Esophagus squamous epithelium (tissue), 5 donors: Measurements from ENCODE around the gene PCSK6. TPM values are rescaled to one million over a fixed set of nuclear protein-coding genes. Genes with fewer than 3 reads are reported as not detected.

Source experiments
- DNase-seq: peaks from one replicate; lab custom pipeline; 2025; lab: John Stamatoyannopoulos, UW
- H3K27ac ChIP-seq, 4 donors: fragments of 200-600 bp; sonication (generic); one replicate each; pipeline ENCODE4 v1.5.1; 2016 to 2019; ENCODE audit warnings: mild to moderate bottlenecking in 1 of 4
- H3K27me3 ChIP-seq, 4 donors: fragments of 200-600 bp; sonication (generic); 1 replicate in 3 of 4; 2 replicates in 1 of 4; pipeline versions ENCODE4 v1.5.1 to v1.6.0; 2017 to 2021; ENCODE audit warnings: antibody characterized with exemption in 1 of 4
- H3K36me3 ChIP-seq, 3 donors: fragments of 200-600 bp; sonication (generic); one replicate each; pipeline ENCODE4 v1.5.1; 2016 to 2019
- H3K4me1 ChIP-seq, 3 donors: fragments of 200-600 bp; sonication (generic); one replicate each; pipeline ENCODE4 v1.5.1; 2017 to 2019
- H3K4me3 ChIP-seq, 4 donors: fragments of 200-600 bp; sonication (generic); 1 replicate in 3 of 4; 2 replicates in 1 of 4; pipeline ENCODE4 v1.5.1; 2016 to 2019; ENCODE audit warnings: mild to moderate bottlenecking in 2 of 4, moderate library complexity in 1 of 4
- H3K9me3 ChIP-seq, 3 donors: fragments of 200-600 bp; sonication (generic); one replicate each; pipeline ENCODE4 v1.5.1; 2016 to 2019
- POLR2A ChIP-seq, 4 donors: fragments of 450-650 bp; IDR thresholded peaks; one replicate each; pipeline ENCODE4 v1.6.1; 2017; ENCODE audit warnings: antibody characterized with exemption in 4 of 4, mild to moderate bottlenecking in 4 of 4, moderate library complexity in 3 of 4
- WGBS, 2 donors: methylation state at CpG; one replicate each; pipeline ENCODE4 v1.1.5; 2018; 5-methylcytosine and 5-hydroxymethylcytosine counted together
- intact Hi-C: fragments of 100-400 bp; cut with DNase I; formaldehyde crosslinking; loops from one replicate; pipeline ENCODE4 v1.15.0; 2022
- total RNA-seq, 4 donors: library from RNA; depleted of rRNA; stranded (reverse); fragments of >200 nt; gene quantifications; one replicate each; pipeline ENCODE4 v1.1.0, GENCODE V29; 2016
- TF ChIP-seq, protein P1 (sequence below), 6 experiments: fragments of 450-650 bp in 4 of 6; fragments of 200-600 bp in 2 of 6; sonication (generic) in 2 of 6; IDR thresholded peaks; one replicate each; pipeline ENCODE4 v1.5.1; 2016 to 2019; ENCODE audit warnings: antibody characterized with exemption in 6 of 6, mild to moderate bottlenecking in 4 of 6, moderate library complexity in 4 of 6
- donor health status: DM: yes; HTN: yes; CAD: no.

Gene PCSK6
- total RNA-seq, 4 donors from 2014 or later, result 5.1 to 13.8 (median 9.2) TPM

DNA sequence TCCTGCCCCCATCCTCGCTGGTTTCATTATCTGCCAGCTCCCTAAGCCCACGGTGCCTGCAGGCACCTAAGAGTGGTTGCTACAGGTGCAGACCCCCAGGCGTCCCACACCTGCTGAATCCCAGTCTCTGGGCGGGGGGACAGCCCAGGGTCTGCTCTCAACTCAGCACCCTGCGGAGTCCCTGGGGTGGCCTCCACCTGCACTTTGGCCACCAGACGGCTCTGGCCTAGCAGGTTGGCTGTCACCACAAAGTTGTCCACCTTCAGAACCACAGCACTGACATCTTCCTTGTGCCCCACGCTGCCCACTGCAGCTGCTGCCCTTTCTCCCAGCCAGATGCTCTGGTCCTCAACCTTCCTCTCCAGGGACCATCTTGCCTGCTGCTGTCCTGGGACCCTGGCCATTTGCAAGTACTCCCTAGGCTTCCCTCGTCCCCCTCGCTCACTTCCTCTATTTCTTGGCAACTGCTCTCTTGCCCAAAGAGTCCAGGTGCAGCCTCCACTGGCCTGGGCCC lies 159.6 kb downstream of the PCSK6 start:
- H3K27ac ChIP-seq, result no peak overlapping the region
- DNase-seq, result no peak
- no peaks in the 10 kb centered on the region for H3K4me1 ChIP-seq
- 87 to 91% methylated on average over 7 to 8 of the region's 9 CpGs for WGBS, 2 donors
- no peaks in the 10 kb centered on the region for H3K36me3 ChIP-seq
- TF ChIP-seq, protein P1, sequence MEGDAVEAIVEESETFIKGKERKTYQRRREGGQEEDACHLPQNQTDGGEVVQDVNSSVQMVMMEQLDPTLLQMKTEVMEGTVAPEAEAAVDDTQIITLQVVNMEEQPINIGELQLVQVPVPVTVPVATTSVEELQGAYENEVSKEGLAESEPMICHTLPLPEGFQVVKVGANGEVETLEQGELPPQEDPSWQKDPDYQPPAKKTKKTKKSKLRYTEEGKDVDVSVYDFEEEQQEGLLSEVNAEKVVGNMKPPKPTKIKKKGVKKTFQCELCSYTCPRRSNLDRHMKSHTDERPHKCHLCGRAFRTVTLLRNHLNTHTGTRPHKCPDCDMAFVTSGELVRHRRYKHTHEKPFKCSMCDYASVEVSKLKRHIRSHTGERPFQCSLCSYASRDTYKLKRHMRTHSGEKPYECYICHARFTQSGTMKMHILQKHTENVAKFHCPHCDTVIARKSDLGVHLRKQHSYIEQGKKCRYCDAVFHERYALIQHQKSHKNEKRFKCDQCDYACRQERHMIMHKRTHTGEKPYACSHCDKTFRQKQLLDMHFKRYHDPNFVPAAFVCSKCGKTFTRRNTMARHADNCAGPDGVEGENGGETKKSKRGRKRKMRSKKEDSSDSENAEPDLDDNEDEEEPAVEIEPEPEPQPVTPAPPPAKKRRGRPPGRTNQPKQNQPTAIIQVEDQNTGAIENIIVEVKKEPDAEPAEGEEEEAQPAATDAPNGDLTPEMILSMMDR (IDR thresholded peaks at IDR 0.05), result no peak
- TF ChIP-seq POLR2A (IDR thresholded peaks at IDR 0.05), result no peak
- H3K9me3 ChIP-seq, result no peaks in the 10 kb centered on the region
- intact Hi-C loops, result no loop called here
- no peak overlapping the region for H3K4me3 ChIP-seq
- peaks cover 0 to 25% (median 0%) of the 10 kb centered on the region in 4 donors for H3K27me3 ChIP-seq

DNA sequence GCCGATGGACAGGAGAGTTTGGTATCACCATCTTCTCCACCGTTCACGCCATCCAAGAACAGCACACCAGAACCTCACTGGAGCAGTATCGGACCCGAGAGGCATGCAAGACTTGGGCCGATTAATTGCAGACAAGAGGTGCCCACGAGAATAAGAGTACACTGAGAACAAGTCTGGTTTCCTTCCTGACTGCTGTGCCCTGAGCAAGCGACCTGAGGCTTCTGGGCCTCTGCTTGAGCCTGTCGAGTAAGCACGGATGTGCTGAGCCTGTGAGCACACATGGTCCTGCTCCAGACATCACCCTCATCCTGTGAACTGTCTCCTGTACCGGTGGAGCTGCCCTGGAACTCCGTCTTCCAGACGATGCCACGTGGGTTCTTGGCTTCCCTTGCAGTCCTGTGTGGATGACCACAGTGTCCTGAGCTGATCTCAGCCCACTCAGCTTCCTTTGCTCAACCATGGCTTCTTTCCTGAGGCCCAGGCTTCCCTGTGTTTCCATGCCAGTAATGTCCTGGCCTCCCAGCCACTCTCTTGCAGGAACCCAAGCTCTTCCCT lies 160.1 kb downstream of the PCSK6 start:
- H3K4me1 ChIP-seq, result no peaks in the 10 kb centered on the region
- intact Hi-C loops, result no loop called here
- WGBS, 2 donors, result 69 to 82% methylated on average over 7 to 10 of the region's 14 CpGs
- no peaks in the 10 kb centered on the region for H3K36me3 ChIP-seq
- H3K27me3 ChIP-seq, result peaks cover 0 to 25% (median 0%) of the 10 kb centered on the region in 4 donors
- no peaks in the 10 kb centered on the region for H3K9me3 ChIP-seq
- H3K4me3 ChIP-seq, result no peak overlapping the region
- no peak for DNase-seq
- no peak overlapping the region for H3K27ac ChIP-seq
- no peak for TF ChIP-seq POLR2A (IDR thresholded peaks at IDR 0.05)
- TF ChIP-seq, protein P1 (IDR thresholded peaks at IDR 0.05), result no peak

DNA sequence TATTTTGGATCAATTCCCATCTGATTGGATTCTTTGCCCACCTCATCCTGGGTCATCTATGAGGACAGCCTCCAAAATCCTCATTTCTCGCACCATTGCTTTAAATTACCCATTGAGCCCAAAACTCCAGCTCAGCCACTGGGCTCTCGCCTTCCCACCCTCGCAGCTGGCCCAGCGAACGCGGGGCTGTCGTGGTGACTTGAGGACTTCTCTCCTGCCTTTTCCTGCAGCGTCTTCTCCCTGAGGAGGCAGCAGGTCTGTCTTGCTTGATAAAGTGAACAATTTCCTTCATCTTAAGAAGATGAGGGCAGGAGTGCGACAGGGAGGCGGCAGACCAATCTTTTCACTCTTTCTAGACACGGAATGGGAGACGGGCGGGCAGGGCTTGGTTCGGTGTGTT lies 161.5 kb downstream of the PCSK6 start:
- WGBS, 2 donors, result 87 to 90% methylated on average over 10 to 14 of the region's 14 CpGs
- no peaks in the 10 kb centered on the region for H3K36me3 ChIP-seq
- intact Hi-C loops, result no loop called here
- no peaks in the 10 kb centered on the region for H3K4me1 ChIP-seq
- H3K4me3 ChIP-seq, result no peak overlapping the region
- peaks cover 0 to 25% (median 0%) of the 10 kb centered on the region in 4 donors for H3K27me3 ChIP-seq
- DNase-seq, result no peak
- no peaks in the 10 kb centered on the region for H3K9me3 ChIP-seq
- TF ChIP-seq, protein P1 (IDR thresholded peaks at IDR 0.05), result no peak
- no peak for TF ChIP-seq POLR2A (IDR thresholded peaks at IDR 0.05)
- H3K27ac ChIP-seq, result no peak overlapping the region

DNA sequence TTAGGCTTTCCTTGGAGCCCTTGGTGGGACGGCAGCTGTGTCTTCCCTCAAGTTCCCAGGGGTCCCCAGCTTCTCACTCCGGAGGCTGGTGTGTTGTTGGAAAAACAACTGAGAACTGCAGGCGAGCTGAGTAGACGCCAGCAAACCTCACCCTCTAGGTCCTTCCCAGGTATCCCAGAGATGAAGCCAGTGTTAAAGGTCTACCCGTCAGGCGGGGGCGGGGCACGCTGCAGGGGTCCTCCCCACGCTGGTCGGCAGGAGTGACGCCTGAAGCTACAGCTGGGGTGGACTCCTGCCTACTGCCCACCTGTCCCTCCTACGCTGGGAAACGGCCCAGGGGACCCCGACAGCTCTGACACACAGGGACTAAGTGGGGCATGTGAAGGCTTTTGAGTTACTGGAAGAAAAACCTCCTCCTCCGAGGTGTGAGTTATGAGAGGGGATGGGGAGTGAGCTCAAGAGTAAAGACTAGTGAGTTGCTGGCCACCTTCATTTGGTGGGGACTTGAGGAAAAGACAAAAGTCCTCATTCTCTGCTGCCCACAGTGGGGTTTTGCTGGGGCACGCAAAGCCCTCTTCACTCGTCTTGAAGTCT lies 162.3 kb downstream of the PCSK6 start:
- no peak overlapping the region for H3K27ac ChIP-seq
- H3K36me3 ChIP-seq, result no peaks in the 10 kb centered on the region
- TF ChIP-seq POLR2A (IDR thresholded peaks at IDR 0.05), result no peak
- TF ChIP-seq, protein P1 (IDR thresholded peaks at IDR 0.05), result no peak
- intact Hi-C loops, result no loop called here
- H3K4me1 ChIP-seq, result no peaks in the 10 kb centered on the region
- H3K27me3 ChIP-seq, result peaks cover 0 to 25% (median 0%) of the 10 kb centered on the region in 4 donors
- WGBS, 2 donors, result 63 to 80% methylated on average over 2 to 9 of the region's 17 CpGs
- no peak for DNase-seq
- H3K4me3 ChIP-seq, result no peak overlapping the region
- no peaks in the 10 kb centered on the region for H3K9me3 ChIP-seq

DNA sequence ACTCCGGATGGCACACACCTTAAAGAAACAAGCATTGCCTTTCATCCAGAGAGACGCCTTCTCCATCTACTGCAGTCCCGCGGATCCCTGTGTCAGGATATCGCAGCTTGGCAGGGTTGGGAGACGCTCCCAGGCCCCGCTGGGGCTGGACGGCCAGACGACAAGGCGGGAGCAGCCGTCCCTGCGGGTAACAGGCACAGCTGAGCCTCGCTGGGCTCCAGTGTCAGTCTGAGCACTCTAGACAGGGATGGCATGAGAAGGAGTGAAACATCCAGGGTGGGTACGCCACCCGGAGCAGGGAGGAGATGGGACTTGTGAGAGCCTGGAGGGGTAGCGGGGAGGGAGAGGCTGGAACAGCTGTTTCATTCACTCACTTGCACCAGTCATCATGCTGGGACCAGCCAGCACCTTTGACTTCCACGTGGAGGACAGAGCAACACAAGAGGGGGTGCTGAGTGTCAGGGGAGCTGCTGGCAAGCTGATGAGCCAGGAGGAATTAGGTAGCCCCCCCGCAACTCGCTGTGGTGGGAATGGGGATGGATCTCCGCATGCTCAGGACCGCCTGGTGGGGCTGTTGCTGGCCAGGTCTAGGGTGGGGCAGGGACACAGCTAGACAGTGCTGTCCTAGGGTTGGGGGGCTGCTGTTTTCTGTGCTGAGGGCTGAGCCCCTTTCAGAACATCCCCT lies 162.9 kb downstream of the PCSK6 start:
- peaks cover 0 to 26% (median 0%) of the 10 kb centered on the region in 4 donors for H3K27me3 ChIP-seq
- no peak for DNase-seq
- TF ChIP-seq, protein P1 (IDR thresholded peaks at IDR 0.05), result no peak
- TF ChIP-seq POLR2A (IDR thresholded peaks at IDR 0.05), result no peak
- no peak overlapping the region for H3K27ac ChIP-seq
- intact Hi-C loops, result no loop called here
- no peak overlapping the region for H3K4me3 ChIP-seq
- 73 to 88% methylated on average over 3 to 15 of the region's 21 CpGs for WGBS, 2 donors
- H3K9me3 ChIP-seq, result no peaks in the 10 kb centered on the region
- no peaks in the 10 kb centered on the region for H3K36me3 ChIP-seq
- H3K4me1 ChIP-seq, result no peaks in the 10 kb centered on the region
